Muscle layer of duodenum (tissue), 2 donors: Measurements from ENCODE around the gene FZD2.
A peak's percentile ranks its signal among the peaks of the same experiment; 100 is the strongest.
"Not testable (repeated sequence)": the region's sequence is repeated elsewhere in the genome, so short reads cannot be mapped to it uniquely, and the experiment has no call there.

Experiments
- H3K27ac ChIP-seq: one replicate; pipeline ENCODE4 v1.7.0; 2013; ENCODE audit warnings: mild to moderate bottlenecking, low read length
- H3K27me3 ChIP-seq: one replicate; pipeline ENCODE4 v1.7.0; 2013; ENCODE audit warnings: low read depth, mild to moderate bottlenecking, control low read depth, low read length
- H3K36me3 ChIP-seq, 2 donors: one replicate each; pipeline ENCODE4 v1.7.0; 2013; ENCODE audit warnings: low read length in 2 of 2, control low read depth in 1 of 2, mild to moderate bottlenecking in 1 of 2; ENCODE audit not compliant: insufficient read depth in 2 of 2, control insufficient read depth in 1 of 2
- H3K4me1 ChIP-seq, 2 donors: one replicate each; pipeline ENCODE4 v1.7.0; 2013; ENCODE audit warnings: low read length in 2 of 2, mild to moderate bottlenecking in 2 of 2, control low read depth in 1 of 2, moderate library complexity in 1 of 2; ENCODE audit not compliant: insufficient read depth in 2 of 2, control insufficient read depth in 1 of 2
- H3K4me3 ChIP-seq, 2 donors: one replicate each; pipeline ENCODE4 v1.7.0; 2013; ENCODE audit warnings: low read length in 2 of 2, low read depth in 1 of 2, mild to moderate bottlenecking in 1 of 2
- H3K9me3 ChIP-seq, 2 donors: one replicate each; pipeline ENCODE4 v1.7.0; 2013; ENCODE audit warnings: low read length in 2 of 2, control low read depth in 1 of 2, mild to moderate bottlenecking in 1 of 2; ENCODE audit not compliant: control insufficient read depth in 1 of 2
- donor health status: healthy.

FZD2 gene

GRCh38 chr17:44536090-44536953, 21.0 kb upstream of the FZD2 start:
- Histone ChIP-seq H3K27ac (no peak overlapping the region), H3K27me3 (no peaks in the 10 kb centered on the region), H3K4me3 (no peak overlapping the region), H3K4me1 (peaks cover 0 to 7% of the 10 kb centered on the region in 2 donors), H3K36me3 (no peaks in the 10 kb centered on the region), H3K9me3 (no peaks in the 10 kb centered on the region)

- H3K4me1 ChIP-seq, H3K27ac ChIP-seq, H3K27me3 ChIP-seq, H3K4me3 ChIP-seq, H3K36me3 ChIP-seq, H3K9me3 ChIP-seq: not testable (repeated sequence)
Measured at GRCh38 chr17:44537922-44538321, 19.4 kb upstream of the FZD2 start.

- H3K36me3 ChIP-seq, result no peaks in the 10 kb centered on the region
- no peak overlapping the region for H3K4me3 ChIP-seq
- H3K27me3 ChIP-seq, result no peaks in the 10 kb centered on the region
- no peak overlapping the region for H3K27ac ChIP-seq
- H3K4me1 ChIP-seq, result no peaks in the 10 kb centered on the region
- H3K9me3 ChIP-seq, result no peaks in the 10 kb centered on the region
Measured at GRCh38 chr17:44539673-44540072, 17.6 kb upstream of the FZD2 start.

- no peaks in the 10 kb centered on the region for H3K27me3 ChIP-seq
Measured at GRCh38 chr17:44540246-44541084, 16.8 kb upstream of the FZD2 start.

GRCh38 chr17:44541884-44542581, 15.3 kb upstream of the FZD2 start:
- Histone ChIP-seq H3K27ac (no peak overlapping the region), H3K36me3 (no peaks in the 10 kb centered on the region), H3K4me3 (no peak overlapping the region), H3K27me3 (no peaks in the 10 kb centered on the region), H3K4me1 (no peaks in the 10 kb centered on the region), H3K9me3 (peaks cover 0 to 4% of the 10 kb centered on the region in 2 donors)

More at GRCh38 chr17:44540246-44541084, 16.8 kb upstream of the FZD2 start:
- Histone ChIP-seq H3K27ac (no peak overlapping the region), H3K36me3 (no peaks in the 10 kb centered on the region), H3K4me3 (no peak overlapping the region), H3K4me1 (no peaks in the 10 kb centered on the region), H3K9me3 (no peaks in the 10 kb centered on the region)

GRCh38 chr17:44543213-44543904, 13.9 kb upstream of the FZD2 start:
- Histone ChIP-seq H3K27me3 (no peaks in the 10 kb centered on the region), H3K4me3 (no peak overlapping the region), H3K9me3 (peaks cover 0 to 4% of the 10 kb centered on the region in 2 donors), H3K36me3 (no peaks in the 10 kb centered on the region), H3K27ac (no peak overlapping the region), H3K4me1 (no peaks in the 10 kb centered on the region)

GRCh38 chr17:44543905-44544523, 13.3 kb upstream of the FZD2 start:
- Histone ChIP-seq H3K9me3 (peaks cover 0 to 4% of the 10 kb centered on the region in 2 donors), H3K27me3 (no peaks in the 10 kb centered on the region), H3K36me3 (no peaks in the 10 kb centered on the region), H3K4me1 (no peaks in the 10 kb centered on the region), H3K27ac (no peak overlapping the region), H3K4me3 (no peak overlapping the region)

GRCh38 chr17:44546671-44547606, 10.3 kb upstream of the FZD2 start:
- Histone ChIP-seq H3K4me3 (no peak overlapping the region), H3K27me3 (no peaks in the 10 kb centered on the region), H3K36me3 (no peaks in the 10 kb centered on the region), H3K9me3 (peaks cover 0 to 4% of the 10 kb centered on the region in 2 donors), H3K4me1 (no peaks in the 10 kb centered on the region), H3K27ac (peak overlapping the region; percentile 45)

- H3K27me3 ChIP-seq, result no peaks in the 10 kb centered on the region
- peaks cover 0 to 4% of the 10 kb centered on the region in 2 donors for H3K9me3 ChIP-seq
- no peak overlapping the region for H3K4me3 ChIP-seq
- no peaks in the 10 kb centered on the region for H3K4me1 ChIP-seq
- peak overlapping the region; percentile 45 for H3K27ac ChIP-seq
- H3K36me3 ChIP-seq, result no peaks in the 10 kb centered on the region
Measured at GRCh38 chr17:44547625-44548267, 9.5 kb upstream of the FZD2 start.
